SK-N-SH (cell line): ENCODE measurements around the gene GGCT. TPM values are rescaled to one million over a fixed set of nuclear protein-coding genes. Genes with fewer than 3 reads are reported as not detected.

ENCODE experiments used
- CTCF ChIA-PET: fragments of 300-600, 350-600 bp; formaldehyde crosslinking; extraction: SDS; loops from one replicate; lab custom pipeline; 2021; lab: Yijun Ruan, JAX
- POLR2A ChIA-PET: fragments of 350-600 bp; sonication (Branson Sonifier 250); formaldehyde crosslinking; extraction: SDS; loops from one replicate; lab custom pipeline; 2020; ENCODE audit warnings: antibody characterized with exemption, inconsistent platforms; lab: Yijun Ruan, JAX
- DNase-seq: peaks from one replicate; pipeline ENCODE4 v3.0.0; 2012
- H2AFZ ChIP-seq: fragments of 200-600 bp; sonication (generic); 2 replicates; pipeline ENCODE4 v1.8.1; 2016; ENCODE audit warnings: antibody characterized with exemption, mild to moderate bottlenecking, low read depth
- H3F3A ChIP-seq: fragments of 200-600 bp; sonication (generic); replicated peaks from 2 replicates; pipeline ENCODE3; 2016; ENCODE audit warnings: antibody characterized with exemption, mild to moderate bottlenecking; ENCODE audit not compliant: insufficient read depth
- H3K27ac ChIP-seq, 2 experiments: fragments of 200-500 bp in 1 of 2; fragments of 200-600 bp in 1 of 2; sonication (Bioruptor generic) in 1 of 2; sonication (generic), shearing (Covaris generic) in 1 of 2; 2 replicates each; pipeline versions ENCODE4 v1.5.1 to v1.6.1; 2014 to 2016; ENCODE audit warnings: low read depth in 2 of 2, inconsistent platforms in 1 of 2, low read length in 1 of 2, mild to moderate bottlenecking in 1 of 2, mixed read lengths in 1 of 2
- H3K27me3 ChIP-seq: fragments of 200-600 bp; sonication (generic), shearing (Covaris generic); 2 replicates; pipeline ENCODE4 v1.6.1; 2016; ENCODE audit warnings: mixed run types; ENCODE audit not compliant: insufficient read depth
- H3K36me3 ChIP-seq, 2 experiments: fragments of 200-500 bp in 1 of 2; fragments of 200-600 bp in 1 of 2; sonication (Bioruptor generic) in 1 of 2; sonication (generic) in 1 of 2; replicated peaks in 1 of 2; 2 replicates each; pipeline versions ENCODE3 to v1.5.1; 2014 to 2016; ENCODE audit warnings: low read length in 1 of 2, mild to moderate bottlenecking in 1 of 2; ENCODE audit not compliant: insufficient read depth in 2 of 2, control insufficient read depth in 1 of 2
- H3K4me1 ChIP-seq, 2 experiments: fragments of 200-500 bp in 1 of 2; fragments of 200-600 bp in 1 of 2; sonication (Bioruptor generic) in 1 of 2; sonication (generic), shearing (Covaris generic) in 1 of 2; 2 replicates each; pipeline versions ENCODE4 v1.5.1 to v1.6.1; 2014 to 2016; ENCODE audit warnings: low read depth in 1 of 2, low read length in 1 of 2, mixed run types in 1 of 2; ENCODE audit not compliant: insufficient read depth in 2 of 2, control insufficient read depth in 1 of 2
- H3K4me2 ChIP-seq: fragments of 200-600 bp; sonication (generic), shearing (Covaris generic); 2 replicates; pipeline ENCODE4 v1.6.1; 2017; ENCODE audit warnings: mixed run types
- H3K4me3 ChIP-seq, 2 experiments: fragments of 200-500 bp in 1 of 2; fragments of 200-600 bp in 1 of 2; sonication (Bioruptor generic) in 1 of 2; sonication (generic), shearing (Covaris generic) in 1 of 2; 2 replicates each; pipeline versions ENCODE4 v1.5.1 to v1.8.1; 2014 to 2016; ENCODE audit warnings: low read depth in 2 of 2, inconsistent platforms in 1 of 2, low read length in 1 of 2, mild to moderate bottlenecking in 1 of 2, mixed read lengths in 1 of 2, moderate library complexity in 1 of 2
- H3K79me2 ChIP-seq: fragments of 200-600 bp; sonication (generic); 2 replicates; pipeline ENCODE4 v1.8.1; 2017; ENCODE audit warnings: mild to moderate bottlenecking; ENCODE audit not compliant: insufficient read depth
- H3K9ac ChIP-seq: fragments of 200-600 bp; sonication (generic); 2 replicates; pipeline ENCODE4 v1.6.1; 2017; ENCODE audit warnings: mixed run types
- H3K9me2 ChIP-seq: fragments of 200-600 bp; sonication (generic); 2 replicates; pipeline ENCODE4 v1.6.1; 2017; ENCODE audit warnings: mixed run types
- H3K9me3 ChIP-seq: fragments of 200-600 bp; sonication (generic); 2 replicates; pipeline ENCODE4 v1.6.1; 2017; ENCODE audit warnings: mixed run types, mild to moderate bottlenecking, moderate library complexity
- H4K20me1 ChIP-seq: fragments of 200-600 bp; sonication (generic); 2 replicates; pipeline ENCODE4 v1.6.1; 2017; ENCODE audit warnings: mild to moderate bottlenecking, mixed run types; ENCODE audit not compliant: insufficient read depth
- EP300 ChIP-seq, 2 experiments: IDR thresholded peaks; 2 replicates each; pipeline versions ENCODE4 v1.4.0 to v1.6.1; 2012; ENCODE audit warnings: borderline replicate concordance in 1 of 2, low read depth in 1 of 2, low read length in 1 of 2
- EZH2phosphoT487 ChIP-seq: fragments of 200-600 bp; sonication (generic); IDR thresholded peaks from 2 replicates; pipeline ENCODE4 v1.6.1; 2017; ENCODE audit warnings: low read depth, mixed run types, mild to moderate bottlenecking, antibody characterized with exemption, moderate library complexity, borderline replicate concordance
- FOXM1 ChIP-seq: IDR thresholded peaks from 2 replicates; pipeline ENCODE4 v1.4.0; 2012; ENCODE audit warnings: low read depth, mild to moderate bottlenecking
- GABPA ChIP-seq: IDR thresholded peaks from 2 replicates; pipeline ENCODE4 v1.4.0; 2012; ENCODE audit warnings: low read depth, mild to moderate bottlenecking
- GATA2 ChIP-seq: sonication (generic); formaldehyde crosslinking; IDR thresholded peaks from 2 replicates; pipeline ENCODE4 v1.5.0; 2020; ENCODE audit warnings: mild to moderate bottlenecking, missing genetic modification reagents
- MEF2A ChIP-seq: IDR thresholded peaks from 2 replicates; pipeline ENCODE4 v1.4.0; 2012; ENCODE audit warnings: low read depth, borderline replicate concordance
- MXI1 ChIP-seq: IDR thresholded peaks from 2 replicates; pipeline ENCODE4 v1.6.1; 2012; ENCODE audit warnings: mild to moderate bottlenecking, low read depth, low read length, improper control_type of control experiment
- NRF1 ChIP-seq: IDR thresholded peaks from 2 replicates; pipeline ENCODE4 v1.6.1; 2012; ENCODE audit warnings: low read depth, mild to moderate bottlenecking, low read length
- RCOR1 ChIP-seq: fragments of 150-350 bp; IDR thresholded peaks from 2 replicates; pipeline ENCODE4 v1.6.1; 2017; ENCODE audit warnings: antibody characterized with exemption, low read length
- SIN3A ChIP-seq: IDR thresholded peaks from 2 replicates; pipeline ENCODE4 v1.6.1; 2012; ENCODE audit warnings: low read depth, mild to moderate bottlenecking, low read length, moderate library complexity, borderline replicate concordance
- TCF12 ChIP-seq: IDR thresholded peaks from 2 replicates; pipeline ENCODE4 v1.4.0; 2012
- YY1 ChIP-seq: IDR thresholded peaks from 2 replicates; pipeline ENCODE4 v1.4.0; 2012; ENCODE audit warnings: low read depth, mild to moderate bottlenecking
- polyA plus RNA-seq, 3 experiments: library from polyadenylated mRNA; depleted of rRNA; stranded (reverse); fragments of >200 nt; gene quantifications; 2 replicates each; pipeline ENCODE4 v1.2.3, GENCODE V29; 2012
- TF ChIP-seq, protein P1 (sequence below): fragments of 200-600 bp; sonication (generic); IDR thresholded peaks from 2 replicates; pipeline ENCODE4 v1.6.1; 2017; ENCODE audit warnings: antibody characterized with exemption, mild to moderate bottlenecking, moderate library complexity
- TF ChIP-seq, protein P2 (sequence below): fragments of 150-350 bp; IDR thresholded peaks from 2 replicates; pipeline ENCODE4 v1.6.1; 2016; ENCODE audit warnings: mild to moderate bottlenecking, low read depth, low read length
- TF ChIP-seq, protein P3 (sequence below): fragments of 150-350 bp; IDR thresholded peaks from 2 replicates; pipeline ENCODE4 v1.6.1; 2017; ENCODE audit warnings: antibody characterized with exemption, low read length, low read depth, borderline replicate concordance
- TF ChIP-seq, protein P4 (sequence below): IDR thresholded peaks from 2 replicates; pipeline ENCODE4; 2012

The GGCT gene
- polyA plus RNA-seq, 1 of the 3 experiments (the other 2 are of a cell fraction): 20.8 TPM

DNA sequence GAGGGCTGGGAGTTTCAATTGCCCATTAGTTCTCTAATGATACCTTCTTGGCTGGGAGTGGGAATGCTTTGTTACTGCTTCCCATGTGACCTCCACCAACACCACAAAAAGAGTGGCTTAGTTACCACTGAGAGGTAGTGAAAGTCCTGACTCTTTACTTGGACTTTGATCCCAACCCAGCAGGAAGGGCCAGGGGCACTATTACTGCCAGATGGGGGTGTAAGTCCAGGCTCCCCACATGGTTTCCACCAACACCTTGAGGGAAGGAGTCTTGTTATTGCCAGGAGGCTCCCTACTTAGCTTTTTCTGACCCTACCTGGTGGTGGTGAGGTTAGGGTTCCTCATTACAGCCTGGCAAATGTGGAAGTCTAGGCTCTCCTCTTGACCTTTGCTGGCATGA lies 11.4 kb downstream of the GGCT start:
- Histone ChIP-seq H3K79me2 (no peaks in the 10 kb centered on the region), H3K9me2 (no peaks in the 10 kb centered on the region), H3F3A (peaks cover 5% of the 10 kb centered on the region), H4K20me1 (no peaks in the 10 kb centered on the region), H3K36me3 (peaks cover 14 to 27% of the 10 kb centered on the region in 2 experiments), H3K27ac (no peak overlapping the region), H3K4me2 (no peak overlapping the region), H3K27me3 (no peaks in the 10 kb centered on the region), H3K4me1 (no peaks in the 10 kb centered on the region), H2AFZ (no peak overlapping the region), H3K9ac (no peak overlapping the region), H3K4me3 (no peak overlapping the region), H3K9me3 (0 out of 2 replicates have a peak, but pooled peaks cover 12% of the 10 kb centered on the region)
- ChIA-PET CTCF (no interaction called here), POLR2A (no interaction called here)
- TF ChIP-seq EZH2phosphoT487 (no peak), YY1 (no peak)
- DNase-seq: no peak

DNA sequence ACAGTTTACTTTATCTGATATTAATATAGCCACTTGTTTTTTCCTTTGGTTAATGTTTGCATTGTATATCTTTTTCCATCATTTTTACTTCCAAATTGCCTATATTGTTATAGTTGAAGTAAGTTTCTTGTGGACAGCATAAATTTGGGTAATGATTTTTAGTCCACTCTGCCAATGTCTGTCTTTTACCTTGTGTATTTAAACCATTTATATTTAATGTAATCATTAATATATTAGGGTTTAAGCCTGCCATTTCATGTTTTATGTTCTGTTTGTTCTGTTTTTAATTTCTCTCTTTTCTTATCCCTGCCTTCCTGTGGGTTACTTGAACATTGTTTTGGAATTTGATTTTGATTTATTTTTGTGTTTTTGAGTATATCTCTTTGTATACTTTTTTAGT lies 13.2 kb downstream of the GGCT start:
- H3K4me3 ChIP-seq: no peak overlapping the region

More for the DNA sequence above, 13.2 kb downstream of the GGCT start:
- H3K4me1 ChIP-seq: no peaks in the 10 kb centered on the region
- TF ChIP-seq, protein P1, sequence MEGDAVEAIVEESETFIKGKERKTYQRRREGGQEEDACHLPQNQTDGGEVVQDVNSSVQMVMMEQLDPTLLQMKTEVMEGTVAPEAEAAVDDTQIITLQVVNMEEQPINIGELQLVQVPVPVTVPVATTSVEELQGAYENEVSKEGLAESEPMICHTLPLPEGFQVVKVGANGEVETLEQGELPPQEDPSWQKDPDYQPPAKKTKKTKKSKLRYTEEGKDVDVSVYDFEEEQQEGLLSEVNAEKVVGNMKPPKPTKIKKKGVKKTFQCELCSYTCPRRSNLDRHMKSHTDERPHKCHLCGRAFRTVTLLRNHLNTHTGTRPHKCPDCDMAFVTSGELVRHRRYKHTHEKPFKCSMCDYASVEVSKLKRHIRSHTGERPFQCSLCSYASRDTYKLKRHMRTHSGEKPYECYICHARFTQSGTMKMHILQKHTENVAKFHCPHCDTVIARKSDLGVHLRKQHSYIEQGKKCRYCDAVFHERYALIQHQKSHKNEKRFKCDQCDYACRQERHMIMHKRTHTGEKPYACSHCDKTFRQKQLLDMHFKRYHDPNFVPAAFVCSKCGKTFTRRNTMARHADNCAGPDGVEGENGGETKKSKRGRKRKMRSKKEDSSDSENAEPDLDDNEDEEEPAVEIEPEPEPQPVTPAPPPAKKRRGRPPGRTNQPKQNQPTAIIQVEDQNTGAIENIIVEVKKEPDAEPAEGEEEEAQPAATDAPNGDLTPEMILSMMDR: no peak
- TF ChIP-seq, protein P2, sequence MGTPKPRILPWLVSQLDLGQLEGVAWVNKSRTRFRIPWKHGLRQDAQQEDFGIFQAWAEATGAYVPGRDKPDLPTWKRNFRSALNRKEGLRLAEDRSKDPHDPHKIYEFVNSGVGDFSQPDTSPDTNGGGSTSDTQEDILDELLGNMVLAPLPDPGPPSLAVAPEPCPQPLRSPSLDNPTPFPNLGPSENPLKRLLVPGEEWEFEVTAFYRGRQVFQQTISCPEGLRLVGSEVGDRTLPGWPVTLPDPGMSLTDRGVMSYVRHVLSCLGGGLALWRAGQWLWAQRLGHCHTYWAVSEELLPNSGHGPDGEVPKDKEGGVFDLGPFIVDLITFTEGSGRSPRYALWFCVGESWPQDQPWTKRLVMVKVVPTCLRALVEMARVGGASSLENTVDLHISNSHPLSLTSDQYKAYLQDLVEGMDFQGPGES: no peak
- TF ChIP-seq, protein P3, sequence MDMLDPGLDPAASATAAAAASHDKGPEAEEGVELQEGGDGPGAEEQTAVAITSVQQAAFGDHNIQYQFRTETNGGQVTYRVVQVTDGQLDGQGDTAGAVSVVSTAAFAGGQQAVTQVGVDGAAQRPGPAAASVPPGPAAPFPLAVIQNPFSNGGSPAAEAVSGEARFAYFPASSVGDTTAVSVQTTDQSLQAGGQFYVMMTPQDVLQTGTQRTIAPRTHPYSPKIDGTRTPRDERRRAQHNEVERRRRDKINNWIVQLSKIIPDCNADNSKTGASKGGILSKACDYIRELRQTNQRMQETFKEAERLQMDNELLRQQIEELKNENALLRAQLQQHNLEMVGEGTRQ: no peak
- TF ChIP-seq GATA2 (CRISPR knock-in tag) (no peak), TCF12 (no peak), EP300 (IDR thresholded peaks at IDR 0.05; ENCODE audit: borderline replicate concordance in 1 of 2, low read depth in 1 of 2, low read length in 1 of 2) (no peak), EZH2phosphoT487 (no peak), MEF2A (no peak), SIN3A (no peak), GABPA (no peak), MXI1 (no peak), FOXM1 (no peak), NRF1 (no peak), RCOR1 (no peak)
- TF ChIP-seq, protein P4, sequence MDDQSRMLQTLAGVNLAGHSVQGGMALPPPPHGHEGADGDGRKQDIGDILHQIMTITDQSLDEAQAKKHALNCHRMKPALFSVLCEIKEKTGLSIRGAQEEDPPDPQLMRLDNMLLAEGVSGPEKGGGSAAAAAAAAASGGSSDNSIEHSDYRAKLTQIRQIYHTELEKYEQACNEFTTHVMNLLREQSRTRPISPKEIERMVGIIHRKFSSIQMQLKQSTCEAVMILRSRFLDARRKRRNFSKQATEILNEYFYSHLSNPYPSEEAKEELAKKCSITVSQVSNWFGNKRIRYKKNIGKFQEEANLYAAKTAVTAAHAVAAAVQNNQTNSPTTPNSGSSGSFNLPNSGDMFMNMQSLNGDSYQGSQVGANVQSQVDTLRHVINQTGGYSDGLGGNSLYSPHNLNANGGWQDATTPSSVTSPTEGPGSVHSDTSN: no peak
- TF ChIP-seq, all 33 proteins: peak for 0
- ChIA-PET CTCF (no interaction called here), POLR2A (no interaction called here)
- Histone ChIP-seq H3K36me3 (peaks cover 2 to 16% of the 10 kb centered on the region in 2 experiments), H3K9ac (no peak overlapping the region), H3K4me2 (no peak overlapping the region), H3K9me3 (0 out of 2 replicates have a peak, but pooled peaks cover 12% of the 10 kb centered on the region), H3F3A (peaks cover 5% of the 10 kb centered on the region), H2AFZ (no peak overlapping the region), H3K79me2 (no peaks in the 10 kb centered on the region), H4K20me1 (no peaks in the 10 kb centered on the region), H3K9me2 (no peaks in the 10 kb centered on the region), H3K27ac (no peak overlapping the region), H3K27me3 (no peaks in the 10 kb centered on the region)
- no peak for DNase-seq
